SU-DHL-6 (cell line): Measurements from ENCODE around the gene ASB18.

Experiments used
- H2AFZ ChIP-seq: fragments of 200-600 bp; sonication (generic); 2 replicates; pipeline ENCODE4 v1.6.1; 2014; ENCODE audit warnings: low read depth, mild to moderate bottlenecking, moderate library complexity, mixed read lengths, antibody characterized with exemption, low read length; ENCODE audit not compliant: severe bottlenecking
- H3F3A ChIP-seq: fragments of 200-600 bp; shearing (Covaris generic); 2 replicates; pipeline ENCODE4 v1.6.0; 2016; ENCODE audit warnings: antibody characterized with exemption, mild to moderate bottlenecking; ENCODE audit not compliant: insufficient read depth
- H3K27ac ChIP-seq: fragments of 200-600 bp; sonication (generic); 2 replicates; pipeline ENCODE4 v1.5.1; 2016; ENCODE audit warnings: low read depth, mild to moderate bottlenecking, low read length, moderate library complexity, mixed read lengths
- H3K27me3 ChIP-seq: fragments of 200-600 bp; sonication (generic), shearing (Covaris generic); 2 replicates; pipeline ENCODE4 v1.6.0; 2014; ENCODE audit warnings: mild to moderate bottlenecking, low read length
- H3K36me3 ChIP-seq: fragments of 200-600 bp; sonication (generic); 2 replicates; pipeline ENCODE4 v1.6.1; 2014; ENCODE audit warnings: mild to moderate bottlenecking, low read length, mixed read lengths
- H3K4me2 ChIP-seq: fragments of 300-600, 200-600 bp; shearing (Covaris generic), sonication (generic); 2 replicates; pipeline ENCODE4 v1.6.0; 2014; ENCODE audit warnings: low read length, low read depth, mild to moderate bottlenecking; ENCODE audit not compliant: poor library complexity, severe bottlenecking
- H3K4me3 ChIP-seq: fragments of 200-600 bp; sonication (generic); 2 replicates; pipeline ENCODE4 v1.5.1; 2014; ENCODE audit warnings: antibody characterized with exemption, low read length, mild to moderate bottlenecking, mixed read lengths; ENCODE audit not compliant: insufficient read depth, poor library complexity, severe bottlenecking
- H3K79me2 ChIP-seq: fragments of 200-600 bp; sonication (generic); 2 replicates; pipeline ENCODE4 v1.6.1; 2014; ENCODE audit warnings: mild to moderate bottlenecking, low read length, moderate library complexity; ENCODE audit not compliant: insufficient read depth
- H3K9ac ChIP-seq: fragments of 200-600 bp; sonication (generic); 2 replicates; pipeline ENCODE4 v1.7.0; 2014; ENCODE audit warnings: mild to moderate bottlenecking, low read length
- H3K9me2 ChIP-seq: fragments of 200-600 bp; sonication (generic); replicated peaks from 2 replicates; pipeline ENCODE4 v1.6.1; 2014; ENCODE audit warnings: low read length; ENCODE audit not compliant: insufficient read depth
- H3K9me3 ChIP-seq: fragments of 200-600 bp; sonication (generic); 2 replicates; pipeline ENCODE4 v1.6.1; 2014; ENCODE audit warnings: low read length, mixed read lengths; ENCODE audit not compliant: insufficient read depth
- H4K20me1 ChIP-seq: fragments of 200-600 bp; sonication (generic); 2 replicates; pipeline ENCODE4 v1.6.1; 2014; ENCODE audit warnings: low read depth, mild to moderate bottlenecking, antibody characterized with exemption, low read length, moderate library complexity, mixed read lengths
- CTCF ChIP-seq: fragments of 200-600 bp; sonication (generic); IDR thresholded peaks from one replicate; pipeline ENCODE4 v1.5.1; 2017; ENCODE audit warnings: antibody characterized with exemption, mild to moderate bottlenecking, low read length, moderate library complexity; ENCODE audit not compliant: insufficient read depth, poor library complexity, severe bottlenecking
- EZH2phosphoT487 ChIP-seq: fragments of 200-600 bp; sonication (generic), shearing (Covaris generic); conservative IDR thresholded peaks from 2 replicates; pipeline ENCODE4 v1.6.1; 2018; ENCODE audit warnings: mild to moderate bottlenecking, antibody characterized with exemption, low read length, moderate library complexity, mixed read lengths

ASB18 gene

DNA sequence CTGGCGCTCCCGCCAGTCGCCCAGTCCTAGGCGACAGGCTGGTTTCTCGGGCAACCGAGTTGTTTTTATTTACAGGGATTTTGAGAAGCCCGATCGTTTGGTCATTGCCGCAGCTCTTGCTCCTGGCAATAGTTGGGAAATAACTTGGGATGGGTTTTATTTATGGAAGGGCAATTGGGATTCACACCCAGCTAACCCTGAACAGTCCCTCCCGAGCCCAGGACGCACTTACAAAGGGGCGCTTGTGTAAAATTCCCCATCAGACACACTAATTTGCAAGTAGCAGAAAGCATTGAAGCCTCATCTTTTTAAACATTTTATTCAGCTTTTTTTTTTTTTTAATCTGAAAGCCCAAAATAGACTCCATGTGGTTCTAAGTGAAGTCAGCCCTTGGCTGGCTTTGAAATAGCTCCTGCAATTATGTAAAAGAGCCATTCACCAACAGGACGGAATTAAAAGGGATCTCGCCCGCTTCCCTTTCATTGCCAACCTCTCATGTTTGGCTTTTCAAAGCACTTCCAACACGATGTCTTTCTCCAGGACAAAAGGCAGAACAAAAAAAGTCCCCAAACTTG lies 92.4 kb downstream of the ASB18 start:
- H3K4me2 ChIP-seq: no peak overlapping the region
- H3K9me2 ChIP-seq: no peaks in the 10 kb centered on the region
- H2AFZ ChIP-seq: no peak overlapping the region
- H3K9me3 ChIP-seq: no peaks in the 10 kb centered on the region
- H3K79me2 ChIP-seq: no peaks in the 10 kb centered on the region
- H3K9ac ChIP-seq: no peak overlapping the region
- H3K27ac ChIP-seq: no peak overlapping the region
- no peaks in the 10 kb centered on the region for H3K27me3 ChIP-seq
- no peaks in the 10 kb centered on the region for H3F3A ChIP-seq
- no peaks in the 10 kb centered on the region for H3K36me3 ChIP-seq
- no peaks in the 10 kb centered on the region for H4K20me1 ChIP-seq
- no peak overlapping the region for H3K4me3 ChIP-seq
- no peak for TF ChIP-seq EZH2phosphoT487
- TF ChIP-seq CTCF: no peak

DNA sequence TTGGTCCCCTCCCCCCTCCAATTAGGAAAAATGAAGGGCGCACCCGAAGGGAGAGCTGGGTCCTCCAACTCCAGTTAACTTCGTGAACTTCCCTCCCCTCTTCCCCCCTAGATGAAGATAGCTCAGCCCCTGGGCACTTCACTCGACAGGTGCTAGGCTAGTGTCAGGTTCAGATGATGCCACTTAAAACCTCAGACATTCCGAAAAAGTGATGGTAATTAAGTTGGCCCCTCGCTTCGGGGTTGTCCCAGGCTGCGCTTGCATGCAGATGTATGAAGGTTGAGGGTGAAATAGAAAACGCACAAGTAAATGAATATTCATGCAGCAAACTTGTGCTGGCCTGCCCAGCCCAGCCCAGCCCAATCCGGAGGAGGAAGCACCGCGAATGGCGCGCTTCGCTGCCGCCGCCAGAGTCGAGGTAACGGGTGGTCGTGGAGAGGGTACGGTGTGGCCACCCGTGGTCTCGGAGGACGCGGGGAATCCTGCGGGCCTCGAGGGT lies 93.0 kb downstream of the ASB18 start:
- H3K4me3 ChIP-seq: no peak overlapping the region
- no peaks in the 10 kb centered on the region for H4K20me1 ChIP-seq
- H3K79me2 ChIP-seq: no peaks in the 10 kb centered on the region
- no peaks in the 10 kb centered on the region for H3F3A ChIP-seq
- no peak overlapping the region for H3K4me2 ChIP-seq
- no peaks in the 10 kb centered on the region for H3K36me3 ChIP-seq
- H2AFZ ChIP-seq: no peak overlapping the region
- no peaks in the 10 kb centered on the region for H3K27me3 ChIP-seq
- H3K9me2 ChIP-seq: no peaks in the 10 kb centered on the region
- no peak overlapping the region for H3K27ac ChIP-seq
- H3K9me3 ChIP-seq: no peaks in the 10 kb centered on the region
- TF ChIP-seq EZH2phosphoT487 (no peak), CTCF (no peak)
- H3K9ac ChIP-seq: no peak overlapping the region

DNA sequence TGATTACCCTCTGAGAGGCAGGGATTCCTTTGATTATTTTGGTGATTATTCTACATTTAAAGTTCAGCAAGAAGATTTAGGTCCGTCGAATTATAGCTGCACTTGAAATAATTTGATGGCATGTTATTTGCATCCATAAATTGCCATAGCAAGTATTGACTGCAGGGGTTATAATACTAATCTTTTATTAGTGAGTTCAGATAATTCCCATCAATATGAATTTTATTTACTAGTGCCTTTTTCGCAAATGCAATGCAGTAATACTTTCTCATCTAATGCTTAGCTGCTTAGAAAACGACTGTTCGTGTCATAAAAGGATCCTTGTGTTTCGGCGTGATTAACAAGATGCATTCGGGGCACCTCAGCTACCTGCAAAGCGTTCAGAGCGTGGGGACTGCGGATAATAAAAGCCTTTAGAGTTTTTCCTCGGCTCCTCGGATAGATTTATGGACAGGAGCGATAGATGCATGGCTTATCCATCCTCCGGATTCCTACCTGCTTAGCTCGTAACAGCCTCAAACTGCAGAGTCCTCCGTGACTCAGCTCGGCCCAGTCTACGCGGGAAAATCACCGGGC lies 93.5 kb downstream of the ASB18 start:
- Histone ChIP-seq H4K20me1 (no peaks in the 10 kb centered on the region), H3K4me2 (no peak overlapping the region), H3K9me2 (no peaks in the 10 kb centered on the region), H3K9me3 (no peaks in the 10 kb centered on the region), H3K27me3 (no peaks in the 10 kb centered on the region), H3K79me2 (no peaks in the 10 kb centered on the region), H3K4me3 (no peak overlapping the region), H3K36me3 (no peaks in the 10 kb centered on the region), H3K27ac (no peak overlapping the region), H3F3A (no peaks in the 10 kb centered on the region), H2AFZ (no peak overlapping the region), H3K9ac (no peak overlapping the region)
- no peak for TF ChIP-seq CTCF
- no peak for TF ChIP-seq EZH2phosphoT487
